Left hindlimb (tissue), 1 donor: Measurements from ENCODE around the gene ZIC1.

Source experiments
- DNase-seq: peaks from one replicate; pipeline ENCODE4 v3.0.0-alpha.2; 2018

The ZIC1 gene

DNA sequence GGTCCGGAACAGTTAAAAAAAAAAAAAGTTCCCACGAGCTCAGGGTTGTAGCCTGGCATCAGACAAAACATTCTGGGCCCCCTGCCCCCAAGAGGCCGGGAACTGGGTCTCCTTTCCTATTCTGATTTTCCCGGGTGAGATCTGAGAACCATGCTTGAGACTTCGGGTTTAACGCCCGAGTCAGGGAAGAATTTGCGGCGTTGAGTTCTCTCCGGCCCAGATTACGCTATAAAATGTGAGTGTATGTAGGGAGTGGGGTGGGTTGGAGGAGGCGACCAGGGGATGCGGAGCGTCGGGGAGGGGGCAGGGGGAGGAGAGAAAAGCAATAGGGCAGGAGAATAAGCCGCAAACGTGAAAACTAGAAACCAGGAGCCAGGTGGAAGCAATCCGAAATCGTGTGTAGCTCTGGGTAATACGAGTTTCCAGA lies 2.7 kb downstream of the ZIC1 start:
- peak; percentile 34 for DNase-seq

DNA sequence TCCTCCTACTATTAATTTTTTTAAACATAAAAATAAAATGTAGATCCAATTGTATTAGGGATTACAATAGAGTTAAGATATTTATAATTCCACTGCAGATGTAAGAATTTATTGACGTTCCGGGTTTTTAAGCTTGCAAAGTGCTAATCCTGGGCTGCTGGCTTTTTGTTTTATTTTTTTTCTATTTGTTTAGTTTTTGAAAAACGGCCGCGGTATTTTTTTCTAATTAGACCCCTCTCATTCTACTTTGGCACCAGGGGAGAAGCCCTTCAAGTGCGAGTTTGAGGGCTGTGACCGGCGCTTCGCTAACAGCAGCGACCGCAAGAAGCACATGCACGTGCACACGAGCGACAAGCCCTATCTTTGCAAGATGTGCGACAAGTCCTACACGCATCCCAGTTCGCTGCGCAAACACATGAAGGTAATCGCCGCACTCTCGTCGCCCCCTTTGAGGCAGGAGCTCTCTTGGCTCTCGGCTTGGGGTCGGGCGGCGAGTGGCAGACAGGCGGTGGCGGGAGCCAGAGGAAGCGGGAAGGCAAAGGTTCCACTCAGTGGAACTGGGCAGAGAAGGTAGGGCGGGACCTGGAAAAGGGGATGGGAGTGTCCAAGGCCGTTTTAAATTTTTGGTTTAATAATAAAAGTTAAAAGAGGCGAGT lies 3.2 kb downstream of the ZIC1 start:
- DNase-seq = peak; percentile 44

DNA sequence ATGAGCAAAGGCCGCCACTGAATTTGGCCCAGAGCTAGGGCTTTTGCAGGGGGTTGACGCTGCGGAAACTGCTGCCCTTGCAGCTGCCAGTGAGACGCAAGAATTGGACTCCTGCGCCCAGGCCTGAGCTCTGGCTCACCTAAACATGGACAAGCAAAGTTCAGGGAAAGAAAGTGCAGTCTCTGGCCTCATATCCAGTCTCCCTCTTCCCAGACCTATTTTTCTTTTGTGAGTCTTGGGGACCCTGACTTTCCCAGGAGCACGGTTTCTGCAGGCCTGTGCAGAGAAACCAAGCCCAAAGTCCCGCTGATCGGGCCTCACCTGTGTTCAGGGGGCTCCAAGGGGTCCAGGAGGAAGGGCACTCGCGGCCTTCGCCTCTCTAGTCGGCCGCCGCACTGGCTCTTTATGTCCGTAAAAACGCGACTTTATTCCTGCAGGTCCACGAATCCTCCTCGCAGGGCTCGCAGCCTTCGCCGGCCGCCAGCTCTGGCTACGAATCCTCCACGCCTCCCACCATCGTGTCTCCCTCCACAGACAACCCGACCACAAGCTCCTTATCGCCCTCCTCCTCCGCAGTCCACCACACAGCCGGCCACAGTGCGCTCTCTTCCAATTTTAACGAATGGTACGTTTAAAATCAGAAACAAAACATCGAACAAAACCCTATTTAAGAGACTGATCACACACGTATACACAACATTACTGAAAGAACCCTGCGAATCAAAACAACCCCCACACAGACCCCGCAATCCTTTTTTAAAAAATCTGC lies 3.9 kb downstream of the ZIC1 start:
- DNase-seq = peak; percentile 48

DNA sequence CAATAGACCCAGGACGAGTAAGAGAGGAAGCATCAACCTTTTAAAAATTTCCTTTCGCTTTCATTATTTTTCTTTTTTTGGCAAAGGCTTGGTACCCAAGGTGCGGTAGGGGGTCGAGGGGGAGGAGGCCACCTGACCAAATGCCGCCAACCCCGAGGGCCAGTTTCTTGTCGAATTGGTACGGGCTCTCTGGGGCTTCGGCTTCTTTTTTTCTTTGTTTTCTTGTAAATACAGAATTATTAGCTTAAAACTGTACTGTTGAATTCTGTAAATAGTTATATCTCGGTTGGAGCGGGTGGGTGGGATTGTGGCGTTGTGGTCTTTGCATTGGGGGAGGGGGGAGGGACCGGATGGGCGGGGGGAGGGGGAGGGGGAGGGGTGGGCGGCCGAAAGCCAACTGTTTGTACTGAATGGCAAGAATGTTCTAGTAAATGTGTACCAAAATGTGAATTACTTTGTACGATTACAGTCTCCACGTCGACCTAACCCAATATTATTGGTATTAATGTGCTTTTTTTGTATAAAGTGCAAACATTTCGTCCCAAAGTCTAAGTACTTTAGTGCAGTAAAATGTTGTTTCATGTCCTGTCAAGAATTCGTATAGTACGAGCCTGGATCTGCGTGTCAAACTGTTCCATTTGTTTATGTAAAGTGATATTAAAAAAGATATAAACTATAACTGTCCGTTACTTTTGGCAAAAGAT lies 4.7 kb downstream of the ZIC1 start:
- DNase-seq = peak; percentile 29

DNA sequence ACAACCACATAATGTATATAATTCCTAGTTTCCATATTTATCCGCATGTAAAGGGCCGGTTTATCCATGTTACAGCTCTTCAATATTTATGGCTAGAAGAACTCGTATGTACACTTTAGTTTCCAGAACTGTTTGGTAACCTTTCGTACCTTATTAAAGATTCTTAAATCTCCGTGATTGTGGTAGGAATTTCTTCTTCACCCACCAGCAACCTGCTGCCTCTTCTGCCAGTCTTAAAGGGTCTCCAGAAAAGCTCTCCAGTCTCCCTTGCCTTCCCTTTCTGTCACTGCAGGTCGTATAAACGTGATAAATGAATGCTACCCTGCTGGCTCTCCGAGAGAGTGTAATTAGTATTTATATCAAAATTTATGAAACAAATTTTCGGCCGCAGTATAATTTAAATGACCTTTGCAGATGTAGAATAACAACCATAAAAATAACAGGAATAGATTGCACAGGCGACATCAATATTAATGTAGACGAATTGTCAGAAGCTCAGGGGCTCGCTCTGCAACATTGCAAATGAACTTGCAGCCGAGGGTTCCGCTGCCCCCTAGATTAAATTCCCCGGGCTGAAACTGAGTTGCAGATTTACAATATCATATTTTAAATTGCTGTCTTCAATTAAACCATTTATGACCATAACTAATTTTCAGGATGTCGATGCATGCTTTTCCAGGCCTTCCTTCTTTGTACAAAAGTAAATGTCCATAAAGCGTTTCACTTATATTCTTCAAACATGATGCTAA lies 5.4 kb downstream of the ZIC1 start:
- DNase-seq = no peak

DNA sequence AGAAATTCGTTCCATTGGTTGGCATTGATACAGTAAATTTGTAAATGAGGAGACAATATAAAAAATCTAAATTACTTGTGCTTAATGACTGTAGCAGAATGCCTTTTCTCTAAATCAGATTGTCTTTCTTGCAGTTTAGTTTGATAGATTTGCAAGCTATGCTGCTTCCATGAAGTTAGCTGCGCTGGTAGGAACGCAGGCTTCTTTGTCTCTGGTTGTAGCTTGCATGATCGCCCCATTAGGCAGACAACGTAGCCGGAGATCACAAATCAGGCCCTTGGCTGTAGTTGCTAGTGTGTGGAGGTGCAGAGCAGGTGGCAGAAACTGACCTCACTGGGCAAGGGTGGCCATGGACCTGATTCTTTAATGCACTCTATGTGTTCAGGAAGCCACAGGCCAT lies 6.1 kb downstream of the ZIC1 start:
- DNase-seq = no peak

DNA sequence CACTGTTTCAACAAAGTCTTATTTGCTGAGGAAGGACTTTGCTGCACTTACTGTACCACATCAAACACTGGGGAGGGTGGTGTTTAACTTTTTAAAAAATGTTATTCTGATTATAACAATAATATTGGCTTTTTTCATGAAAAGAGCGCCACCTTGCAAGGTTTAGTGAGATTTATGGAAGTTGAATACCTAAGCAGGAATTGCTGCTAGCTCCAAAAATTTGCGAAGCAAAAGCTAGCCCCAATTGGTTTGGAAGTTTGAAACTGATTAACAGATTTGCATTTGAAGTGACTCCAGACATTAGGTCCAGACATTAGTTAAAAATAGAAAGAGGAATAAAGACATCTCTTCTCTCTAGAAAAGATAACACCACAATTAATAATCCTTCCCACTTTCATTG lies 6.7 kb downstream of the ZIC1 start:
- DNase-seq = no peak

DNA sequence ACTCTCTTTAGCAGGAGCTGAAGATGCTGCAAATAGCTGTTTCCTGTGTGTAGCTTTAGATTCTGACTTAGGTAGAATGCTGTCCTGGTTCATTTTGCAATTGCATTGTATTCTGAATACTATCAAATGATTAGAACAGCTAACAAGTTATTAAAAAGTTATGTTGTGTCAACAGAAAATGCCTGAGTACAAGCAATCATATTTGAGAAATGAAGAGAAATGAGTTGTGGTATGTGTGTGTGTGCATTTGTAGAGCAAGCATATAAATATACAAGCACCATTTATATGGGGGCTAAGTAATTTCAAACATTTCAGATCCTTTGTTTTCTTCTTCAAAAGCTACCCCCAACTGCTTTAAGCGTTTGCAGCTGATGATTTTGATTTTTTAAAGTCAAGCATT lies 7.8 kb downstream of the ZIC1 start:
- DNase-seq = no peak

DNA sequence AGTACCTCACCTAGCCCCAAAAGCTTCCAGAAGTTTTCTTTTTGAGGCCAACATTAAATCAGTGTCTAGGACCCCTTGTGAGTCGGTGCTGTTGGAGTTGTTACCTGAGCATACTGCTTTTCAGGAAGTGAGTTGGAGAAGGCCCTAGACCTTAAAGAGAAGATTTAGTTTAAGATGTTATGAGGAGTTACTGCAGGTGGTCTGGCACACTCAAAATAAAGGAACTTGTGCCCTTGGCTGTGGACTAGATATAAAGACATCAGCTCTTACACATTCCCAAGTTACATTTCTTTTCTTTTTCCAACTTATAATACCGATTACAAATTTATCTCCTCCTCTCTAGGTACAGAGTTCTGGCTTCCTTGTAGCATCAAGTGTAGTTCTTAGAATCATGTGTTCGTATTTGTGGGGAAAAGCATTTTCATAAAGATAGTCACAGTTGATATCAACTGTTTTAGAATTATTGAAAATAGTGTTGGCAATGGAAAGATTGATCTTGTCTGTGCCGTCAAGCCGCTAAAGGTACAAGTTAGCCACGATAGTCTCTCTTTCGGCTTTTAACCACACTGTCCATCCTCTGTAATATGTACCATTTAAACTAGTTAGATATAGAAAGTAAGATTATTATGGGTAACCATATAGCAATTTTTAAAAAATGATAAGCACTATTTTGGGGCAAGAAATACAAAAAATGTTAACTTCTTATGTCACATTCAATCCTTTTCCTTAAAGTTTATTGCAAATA lies 8.6 kb downstream of the ZIC1 start:
- DNase-seq = no peak

DNA sequence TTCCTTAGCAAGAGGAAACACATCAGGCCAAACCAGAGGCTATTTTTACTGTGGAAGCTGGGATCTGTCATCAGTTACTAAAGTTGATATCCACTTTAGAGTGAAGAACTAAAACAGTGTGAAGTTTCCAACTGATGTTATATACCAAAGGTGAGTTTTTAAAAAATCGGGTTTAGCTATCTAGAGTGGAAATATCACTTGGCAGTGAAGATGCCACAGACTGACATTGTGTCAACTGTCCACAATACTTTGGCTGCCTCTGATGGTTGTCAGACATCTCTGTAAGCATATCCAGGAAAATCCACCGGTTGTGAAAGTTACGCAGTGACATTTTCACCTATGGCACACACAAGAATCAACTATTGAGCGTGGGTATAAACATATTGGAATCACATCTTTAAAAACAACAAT lies 9.2 kb downstream of the ZIC1 start:
- DNase-seq = no peak

DNA sequence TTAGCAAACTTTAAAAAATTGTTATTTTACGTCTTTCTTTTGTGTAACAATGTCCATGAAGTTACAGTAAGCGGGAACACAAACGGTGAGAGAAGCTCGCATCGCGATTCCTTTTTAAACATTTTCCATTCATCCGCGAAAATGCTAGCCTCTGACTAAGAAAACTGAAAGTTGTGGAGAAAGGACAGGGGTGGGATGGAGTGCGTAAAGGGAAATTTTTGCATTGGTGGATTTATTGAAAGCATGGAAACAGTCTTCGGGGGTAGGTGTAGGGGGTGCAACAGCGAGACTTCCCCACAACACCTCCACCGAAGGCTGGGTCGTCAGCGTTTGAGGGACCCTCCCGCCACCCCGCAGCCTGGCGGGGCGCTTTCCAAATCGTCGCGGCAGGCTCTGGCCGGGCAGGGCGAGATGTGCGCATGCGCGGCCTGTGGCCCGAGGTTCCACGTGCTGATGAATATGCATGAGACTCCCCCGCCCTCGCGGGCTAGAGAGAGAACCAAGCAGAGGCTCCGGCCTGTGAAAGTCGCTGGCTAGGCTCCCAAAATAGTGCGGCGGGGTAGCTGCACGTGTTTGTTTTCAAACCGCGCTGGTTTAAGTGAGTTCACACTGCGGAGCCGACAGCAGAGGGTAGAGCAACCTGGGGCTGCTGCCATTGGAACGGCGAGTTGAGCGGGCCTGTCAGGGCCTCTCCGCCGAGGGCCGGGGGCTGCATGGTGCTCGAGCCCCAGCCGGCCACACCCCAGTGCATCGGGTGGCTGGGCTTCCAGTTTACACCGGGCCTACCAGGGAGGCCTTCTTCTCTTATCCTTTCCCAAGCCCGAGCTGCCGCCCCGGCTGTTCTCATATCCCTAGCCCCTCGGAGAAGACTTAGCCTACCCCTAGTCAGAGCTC lies 9.9 kb downstream of the ZIC1 start:
- DNase-seq = peak; percentile 85

DNA sequence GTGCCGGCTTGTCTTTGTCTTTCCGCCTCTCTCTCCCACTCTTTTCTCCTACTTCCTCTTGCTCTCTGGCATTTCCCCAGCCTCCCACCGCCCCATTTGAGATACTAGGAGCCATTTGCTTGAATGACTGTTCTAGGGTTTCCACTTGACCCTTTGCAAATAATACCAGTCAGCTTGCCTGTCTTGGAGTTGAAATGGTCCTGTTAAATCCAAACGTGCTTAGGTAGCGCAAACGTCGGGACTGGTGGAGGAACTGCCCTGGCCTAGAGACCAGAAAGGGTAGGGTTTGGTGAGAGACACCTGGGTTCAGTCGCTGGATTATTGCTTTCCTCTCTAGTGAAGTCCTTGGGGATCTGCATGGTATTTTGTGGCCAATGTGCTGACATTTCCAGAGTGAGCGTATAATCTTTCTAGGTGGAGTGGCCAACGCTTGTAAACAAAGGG lies 10.6 kb downstream of the ZIC1 start:
- DNase-seq = no peak

DNA sequence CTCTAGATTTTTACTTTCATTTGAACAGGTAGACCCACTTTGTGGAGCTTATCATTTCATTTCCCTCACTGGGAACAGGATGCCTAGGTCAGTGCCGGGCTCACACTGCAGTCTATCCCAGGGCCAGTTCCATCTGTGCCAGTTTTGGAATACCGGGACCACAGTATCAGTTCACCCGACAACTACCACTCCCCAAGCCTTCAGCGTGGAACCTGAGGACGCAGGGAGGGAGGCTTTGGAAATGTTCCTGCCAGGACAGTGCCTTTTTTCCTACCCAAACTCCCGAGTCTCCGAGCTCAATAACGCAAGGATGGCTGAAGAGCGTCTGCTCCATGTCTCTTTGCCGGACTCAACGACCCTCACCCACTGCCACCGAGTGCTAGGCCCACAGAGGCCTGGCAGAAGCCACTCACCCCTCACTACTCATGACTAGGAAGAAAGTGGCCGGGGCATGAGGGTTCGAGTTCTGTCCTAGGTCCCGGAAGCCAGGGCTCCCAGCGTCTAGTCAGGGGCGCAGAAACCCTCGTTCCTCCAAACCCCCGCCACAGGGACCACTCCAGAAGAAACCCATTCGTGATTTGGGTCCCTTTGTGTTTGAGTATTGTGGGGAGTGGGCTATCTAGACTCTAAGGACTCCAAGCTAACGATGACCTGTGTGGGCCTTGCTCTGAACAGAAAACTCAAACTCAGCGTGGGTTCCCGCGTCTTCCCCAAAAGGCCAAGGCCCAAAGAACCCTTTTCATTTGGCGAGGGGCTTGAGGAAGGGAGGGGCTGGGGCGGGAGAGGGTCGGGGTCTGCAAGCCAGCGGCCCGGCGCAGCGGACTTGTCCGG lies 11.4 kb downstream of the ZIC1 start:
- DNase-seq = no peak

DNA sequence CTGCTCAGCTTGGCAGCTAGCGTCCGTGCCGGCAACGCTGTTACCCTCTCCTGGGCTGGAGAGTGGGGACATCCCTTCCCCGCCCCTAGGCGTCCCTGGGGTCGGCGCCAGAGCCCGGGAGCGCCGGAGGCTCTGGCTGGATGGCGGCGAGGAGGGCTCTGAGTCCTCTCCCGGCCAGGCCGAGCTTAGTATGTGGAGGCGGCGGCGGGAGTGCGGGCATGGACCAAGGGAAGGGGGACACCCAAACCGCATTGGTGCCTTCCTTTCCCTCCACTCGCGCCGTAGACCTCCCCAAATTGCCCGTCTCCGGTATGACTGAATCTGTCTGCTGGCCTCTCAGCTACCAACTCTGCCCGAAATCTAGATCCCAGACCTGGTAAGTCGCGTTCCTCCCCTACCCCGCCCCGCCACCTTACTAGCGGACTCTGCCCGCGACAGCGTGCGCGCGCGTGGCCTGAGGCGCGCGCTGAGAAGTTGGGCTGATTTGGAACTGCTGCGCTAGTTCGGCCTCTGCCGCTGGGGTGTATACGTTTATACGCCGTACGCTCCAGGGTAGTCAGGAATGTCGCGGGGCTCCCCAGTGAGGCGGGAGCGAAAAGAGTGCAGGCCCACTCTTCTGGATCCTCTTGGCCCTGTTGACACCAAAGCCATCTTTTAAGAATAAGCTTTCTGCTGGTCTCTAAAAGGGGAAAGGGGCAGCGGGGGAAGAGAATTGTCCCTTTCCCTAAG lies 12.2 kb downstream of the ZIC1 start:
- DNase-seq = peak; percentile 40

DNA sequence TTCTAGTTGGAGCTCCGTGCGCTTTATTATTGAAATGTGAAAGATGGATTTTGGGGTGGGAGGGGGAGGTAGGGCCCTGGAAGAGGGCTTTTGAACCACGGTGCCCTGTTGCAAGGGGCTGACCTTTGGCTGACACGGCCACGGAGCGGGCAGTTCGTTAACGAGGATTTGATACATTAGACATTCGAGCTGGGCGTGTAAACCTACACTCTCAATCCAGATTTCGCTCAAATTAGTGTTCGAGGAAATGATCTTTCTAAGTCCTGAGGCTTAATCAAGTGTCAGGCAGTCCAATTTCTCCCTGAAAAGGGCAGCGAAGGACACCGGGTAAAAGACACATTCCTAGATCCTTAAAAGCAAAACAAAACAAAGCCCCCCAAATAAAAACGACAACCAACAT lies 13.0 kb downstream of the ZIC1 start:
- DNase-seq = peak; percentile 28

DNA sequence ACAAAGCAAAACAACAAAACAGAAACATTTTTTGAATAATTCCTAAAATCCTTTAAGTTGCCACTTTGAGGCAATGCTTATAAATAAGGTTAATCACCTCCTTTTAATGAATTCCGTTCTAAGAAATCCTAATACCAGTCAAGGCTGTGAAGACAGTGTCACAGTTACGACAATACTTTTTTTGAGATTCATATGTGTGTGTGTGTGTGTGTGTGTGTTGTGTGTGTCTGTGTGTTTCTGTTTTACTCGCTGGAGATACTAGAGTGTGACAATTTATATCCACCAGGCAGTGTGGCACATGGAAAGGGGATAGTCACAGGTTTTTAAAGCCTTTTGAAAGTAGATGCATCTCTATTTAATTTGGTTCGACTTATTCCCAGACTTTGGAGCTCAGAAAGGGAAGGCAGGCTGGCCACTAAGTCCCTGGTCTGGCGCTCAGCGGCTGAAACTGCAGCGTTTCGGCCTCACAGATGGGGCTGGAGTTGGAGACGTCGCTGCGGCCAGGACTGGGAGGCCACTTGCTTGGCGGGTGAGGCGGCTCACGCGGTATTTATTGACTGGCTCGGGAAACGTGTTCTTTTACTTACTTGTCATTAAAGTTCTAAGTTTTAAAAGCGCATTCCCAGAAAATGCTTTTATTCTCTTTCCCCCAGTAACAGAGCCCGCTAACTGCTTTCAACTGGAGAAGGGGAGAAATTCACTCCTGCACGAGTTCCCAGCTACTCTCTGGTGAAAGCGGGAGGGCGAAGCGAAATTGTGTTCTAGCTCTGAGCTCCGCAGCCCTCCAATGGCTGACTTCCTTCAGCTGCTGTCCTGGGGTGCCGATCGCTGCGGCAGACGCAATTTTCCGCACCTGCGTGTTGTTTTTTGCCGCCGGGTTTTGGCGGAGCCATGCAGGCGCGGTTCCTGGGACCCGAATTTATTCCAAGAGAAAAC lies 13.7 kb downstream of the ZIC1 start:
- DNase-seq = peak; percentile 51

DNA sequence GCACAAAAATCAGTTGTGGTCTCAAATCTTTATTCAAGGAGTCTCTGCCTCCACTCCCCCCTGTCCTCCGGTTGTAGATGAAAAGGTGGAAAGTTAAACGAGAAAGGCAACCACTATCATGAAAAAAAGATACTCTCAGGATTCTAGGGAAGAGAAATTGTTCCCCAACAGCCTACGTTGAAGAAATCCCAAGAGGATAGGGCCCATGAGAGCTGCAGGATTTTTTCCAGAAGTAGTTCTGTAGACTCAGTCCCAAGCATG lies 14.3 kb downstream of the ZIC1 start:
- DNase-seq = no peak

DNA sequence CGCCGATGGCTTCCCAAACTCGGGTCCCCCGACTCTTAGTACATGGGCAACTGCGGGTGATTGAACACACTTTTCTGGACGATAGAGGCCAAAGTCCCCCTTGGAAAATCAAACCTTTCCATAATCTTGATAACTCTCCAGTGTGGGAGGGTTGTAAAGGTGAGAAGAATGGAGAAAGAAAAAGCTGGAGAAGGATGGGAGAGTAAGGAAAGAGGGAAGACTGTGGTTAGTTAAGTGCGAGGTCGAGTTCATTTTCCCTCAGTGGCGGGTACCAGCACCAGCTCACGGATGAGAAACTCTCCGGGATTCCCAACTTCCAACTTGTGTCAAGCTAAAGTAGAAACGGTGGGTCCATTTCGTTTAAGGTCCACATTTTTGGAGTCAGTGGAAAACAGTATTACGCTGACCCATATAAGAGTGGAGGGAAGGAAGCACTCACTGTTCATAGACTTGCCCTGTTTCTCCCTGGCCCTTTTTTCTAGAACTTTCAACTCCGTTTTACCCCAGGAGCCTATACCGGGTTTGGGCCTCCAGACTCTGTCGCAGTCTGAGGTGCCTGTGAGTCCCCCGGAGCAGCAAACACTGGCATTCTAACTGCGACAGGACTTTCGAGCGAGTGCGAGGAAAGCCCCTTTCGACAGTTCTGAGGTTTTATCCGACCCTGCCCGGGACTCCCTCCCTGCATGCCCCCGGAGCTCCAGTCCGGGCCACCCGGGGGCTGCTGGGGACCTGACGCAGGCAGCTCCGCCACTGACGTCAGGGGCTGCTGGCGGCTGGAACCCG lies 14.8 kb downstream of the ZIC1 start:
- DNase-seq = no peak
